Esophagus muscularis mucosa (tissue), 4 donors: Measurements from ENCODE around the gene TMPRSS12.

Experiments used
- CTCF ChIP-seq, 3 experiments: fragments of 200-600 bp in 2 of 3; fragments of 450-650 bp in 1 of 3; sonication (generic) in 2 of 3; IDR thresholded peaks; one replicate each; pipeline ENCODE4 v1.5.1; 2017 to 2019; ENCODE audit warnings: antibody characterized with exemption in 3 of 3, mild to moderate bottlenecking in 2 of 3, moderate library complexity in 1 of 3
- EP300 ChIP-seq: sonication (generic); formaldehyde crosslinking; IDR thresholded peaks from one replicate; pipeline ENCODE4 v1.6.1; 2017; ENCODE audit warnings: antibody characterized with exemption
- POLR2A ChIP-seq: fragments of 450-650 bp; IDR thresholded peaks from one replicate; pipeline ENCODE4 v1.6.1; 2017; ENCODE audit warnings: antibody characterized with exemption, moderate library complexity, mild to moderate bottlenecking, low read depth
- POLR2AphosphoS5 ChIP-seq, 2 donors: sonication (generic); formaldehyde crosslinking; IDR thresholded peaks; one replicate each; pipeline ENCODE4 v1.6.1; 2017; ENCODE audit warnings: antibody characterized with exemption in 2 of 2

DNA sequence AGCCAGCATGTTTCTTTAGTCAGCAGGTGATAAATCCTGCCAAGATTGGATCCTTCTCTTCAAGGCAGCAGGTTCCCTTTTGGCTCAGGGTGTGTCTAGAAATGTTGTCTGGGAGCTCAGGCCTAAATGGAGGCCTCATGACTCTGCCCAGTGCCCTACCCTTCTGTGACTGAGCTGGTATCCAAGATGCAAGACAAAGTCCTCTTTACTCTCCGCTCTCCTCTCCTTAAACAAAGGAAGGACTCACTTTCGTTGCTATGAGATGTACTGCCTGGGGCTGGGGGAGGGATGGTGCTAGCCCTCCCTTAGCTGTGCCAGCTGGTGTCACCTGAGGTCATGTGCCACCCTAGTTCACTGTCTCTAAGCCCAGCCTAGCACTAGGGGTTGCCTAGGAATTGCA lies 13.8 kb upstream of the TMPRSS12 start:
- TF ChIP-seq POLR2AphosphoS5 (IDR thresholded peaks at IDR 0.05) (no peak), CTCF (IDR thresholded peaks at IDR 0.05) (no peak), EP300 (no peak), POLR2A (no peak)
